Left lung (tissue), 14 donors: Measurements from ENCODE around the gene COX7B. TPM values are rescaled to one million over a fixed set of nuclear protein-coding genes. Genes with fewer than 3 reads are reported as not detected.
"Not testable (repeated sequence)": the region's sequence is repeated elsewhere in the genome, so short reads cannot be mapped to it uniquely, and the experiment has no call there.

Experiments used
- ATAC-seq: fragments of 200-7000 bp; cut with Tn5 transposase; one replicate; pipeline ENCODE4 v1.9.1; 2020; ENCODE audit warnings: moderate library complexity
- DNase-seq, 4 donors: peaks; one replicate each; pipeline ENCODE4 v3.0.0-alpha.2; 2013 to 2020
- H3K27ac ChIP-seq, 2 donors: fragments of 200-600 bp; sonication (generic) in 1 of 2; one replicate each; pipeline versions ENCODE4 v1.5.0 to v1.8.0; 2020 to 2021
- H3K27me3 ChIP-seq, 2 donors: fragments of 200-600 bp; sonication (generic) in 1 of 2; one replicate each; pipeline versions ENCODE4 v1.5.0 to v1.8.0; 2020 to 2021
- H3K36me3 ChIP-seq, 2 donors: fragments of 200-600 bp; sonication (generic) in 1 of 2; one replicate each; pipeline versions ENCODE4 v1.5.0 to v1.8.0; 2020 to 2021
- H3K4me1 ChIP-seq, 2 donors: fragments of 200-600 bp; one replicate each; pipeline ENCODE4 v1.8.0; 2021
- H3K4me3 ChIP-seq, 2 donors: fragments of 200-600 bp; sonication (generic) in 1 of 2; one replicate each; pipeline versions ENCODE4 v1.5.0 to v1.8.0; 2020 to 2021; ENCODE audit warnings: mild to moderate bottlenecking in 1 of 2
- H3K9me3 ChIP-seq, 2 donors: fragments of 200-600 bp; sonication (generic) in 1 of 2; one replicate each; pipeline versions ENCODE4 v1.5.0 to v1.8.0; 2020 to 2021
- CTCF ChIP-seq, 2 donors: fragments of 200-600 bp; sonication (generic) in 1 of 2; IDR thresholded peaks; one replicate each; pipeline versions ENCODE4 v1.5.0 to v1.8.0; 2021; ENCODE audit warnings: antibody characterized with exemption in 2 of 2
- intact Hi-C, 2 donors: fragments of 100-400 bp; cut with DNase I; formaldehyde crosslinking; loops; one replicate each; pipeline versions ENCODE4 v1.11.2 to v1.14.2; 2022
- long read RNA-seq, 12 donors: library from polyadenylated mRNA in 2 of 12; unstranded in 2 of 12; transcript quantifications; one replicate each; pipeline ENCODE4 v2.0.0 and lab custom pipeline, GENCODE V29; 2019 to 2026
- polyA plus RNA-seq, 6 donors: library from polyadenylated mRNA; unstranded; fragments of 120-200 nt; gene quantifications; one replicate each; pipeline ENCODE4 v1.2.1, GENCODE V29; 2013; ENCODE audit not compliant: insufficient read length in 6 of 6
- total RNA-seq, 2 donors: library from RNA; stranded (reverse); fragmentation: NEBNext Ultra II Directional; extraction: Animal tissue kit (Norgen Biotek cat#: 25700); gene quantifications; one replicate each; pipeline ENCODE4 v1.2.1, GENCODE V29; 2021
- donor health status: DM: no; HTN: yes; CAD: no.
- donor health status: DM: no; HTN: no; CAD: no.

The COX7B gene
- total RNA-seq (100 to 1,000 TPM; 192 to 215 TPM), polyA plus RNA-seq (100 to 1,000 TPM; 151 to 192 (median 174) TPM)
- long read RNA-seq, donor 1, transcript COX7B-203 (3 exons, 2,471 nt): major isoform, 189 of 223 reads
- long read RNA-seq, donor 1, partial matches to known transcripts: 12 of 223 reads
- long read RNA-seq, donor 1, other reads (novel, unspliced or antisense): 18 of 223 reads
- long read RNA-seq, donor 2, transcript COX7B-202 (2 exons, 685 nt): minor isoform, 6 of 202 reads
- long read RNA-seq, donor 2, transcript COX7B-203 (3 exons, 2,471 nt): major isoform, 146 of 202 reads
- long read RNA-seq, donor 2, partial matches to known transcripts: 25 of 202 reads
- long read RNA-seq, donor 2, other reads (novel, unspliced or antisense): 22 of 202 reads
- long read RNA-seq, donor 3, transcript COX7B-203 (3 exons, 2,471 nt): major isoform, 149 of 164 reads
- long read RNA-seq, donor 3, partial matches to known transcripts: 6 of 164 reads
- long read RNA-seq, donor 3, other reads (novel, unspliced or antisense): 9 of 164 reads
- long read RNA-seq, donor 4, transcript COX7B-203 (3 exons, 2,471 nt): major isoform, 180 of 196 reads
- long read RNA-seq, donor 4, partial matches to known transcripts: 0 of 196 reads
- long read RNA-seq, donor 4, other reads (novel, unspliced or antisense): 10 of 196 reads
- long read RNA-seq, donor 5, transcript COX7B-203 (3 exons, 2,471 nt): major isoform, 133 of 155 reads
- long read RNA-seq, donor 5, partial matches to known transcripts: 9 of 155 reads
- long read RNA-seq, donor 5, other reads (novel, unspliced or antisense): 10 of 155 reads
- long read RNA-seq, donor 6, transcript COX7B-203 (3 exons, 2,471 nt): major isoform, 218 of 260 reads
- long read RNA-seq, donor 6, partial matches to known transcripts: 22 of 260 reads
- long read RNA-seq, donor 6, other reads (novel, unspliced or antisense): 14 of 260 reads
- long read RNA-seq, donor 7, transcript COX7B-203 (3 exons, 2,471 nt): major isoform, 66 of 77 reads
- long read RNA-seq, donor 7, partial matches to known transcripts: 8 of 77 reads
- long read RNA-seq, donor 7, other reads (novel, unspliced or antisense): 0 of 77 reads
- long read RNA-seq, donor 8, transcript COX7B-203 (3 exons, 2,471 nt): major isoform, 53 of 67 reads
- long read RNA-seq, donor 8, partial matches to known transcripts: 5 of 67 reads
- long read RNA-seq, donor 8, other reads (novel, unspliced or antisense): 6 of 67 reads
- long read RNA-seq, donor 9, partial matches to known transcripts: 0 of 3 reads
- long read RNA-seq, donor 9, other reads (novel, unspliced or antisense): 0 of 3 reads
- long read RNA-seq, donor 10, transcript COX7B-203 (3 exons, 2,471 nt): major isoform, 153 of 158 reads
- long read RNA-seq, donor 10, partial matches to known transcripts: 0 of 158 reads
- long read RNA-seq, donor 10, other reads (novel, unspliced or antisense): 3 of 158 reads
- long read RNA-seq, donor 11, transcript COX7B-203 (3 exons, 2,471 nt): major isoform, 240 of 289 reads
- long read RNA-seq, donor 11, partial matches to known transcripts: 28 of 289 reads
- long read RNA-seq, donor 11, other reads (novel, unspliced or antisense): 18 of 289 reads
- long read RNA-seq, donor 12, transcript COX7B-203 (3 exons, 2,471 nt): major isoform, 78 of 86 reads
- long read RNA-seq, donor 12, partial matches to known transcripts: 8 of 86 reads
- long read RNA-seq, donor 12, other reads (novel, unspliced or antisense): 0 of 86 reads

- Histone ChIP-seq H3K27me3 (no peaks in the 10 kb centered on the region), H3K4me1 (peaks cover 8 to 19% of the 10 kb centered on the region in 2 donors), H3K36me3 (peaks cover 0 to 10% of the 10 kb centered on the region in 2 donors), H3K4me3 (peak within 1 kb of the TSS; percentile 27 to 54), H3K9me3 (no peaks in the 10 kb centered on the region), H3K27ac (peak within 1 kb of the TSS; percentile 73 to 89)
- ATAC-seq (peak; percentile 80), DNase-seq (peak in 3 of 4 donors; percentile 45 to 94 (median 89))
- peak in 1 of 2 donors; percentile 26 for TF ChIP-seq CTCF (IDR thresholded peaks at IDR 0.05)
- intact Hi-C loops: no loop called here
These were observed at the start of gene COX7B for GRCh38 chrX:77899081-77899828. Gene COX7B (plus strand): TSS chrX:77899468. CDS start chrX:77899554, 86 bp downstream.

- H3K4me3 ChIP-seq: no peak overlapping the region
- no peaks in the 10 kb centered on the region for H3K9me3 ChIP-seq
- intact Hi-C loops: no loop called here
These were observed 23.9 kb upstream of the COX7B start for GRCh38 chrX:77875372-77875771.

GRCh38 chrX:77881418-77881817, 17.9 kb upstream of the COX7B start:
- ATAC-seq, H3K4me3 ChIP-seq, H3K27me3 ChIP-seq, H3K4me1 ChIP-seq, H3K36me3 ChIP-seq, DNase-seq, H3K27ac ChIP-seq, intact Hi-C loops, H3K9me3 ChIP-seq: not testable (repeated sequence)

More at GRCh38 chrX:77875372-77875771, 23.9 kb upstream of the COX7B start:
- no peak for DNase-seq
- ATAC-seq: no peak
- Histone ChIP-seq H3K36me3 (peaks cover 0 to 21% of the 10 kb centered on the region in 2 donors), H3K27me3 (no peaks in the 10 kb centered on the region), H3K27ac (no peak overlapping the region), H3K4me1 (no peaks in the 10 kb centered on the region)
- no peak for TF ChIP-seq CTCF (IDR thresholded peaks at IDR 0.05)

- Histone ChIP-seq H3K4me3 (no peak overlapping the region), H3K27ac (no peak overlapping the region), H3K9me3 (no peaks in the 10 kb centered on the region), H3K27me3 (no peaks in the 10 kb centered on the region), H3K36me3 (no peaks in the 10 kb centered on the region), H3K4me1 (peaks cover 8 to 18% of the 10 kb centered on the region in 2 donors)
- ATAC-seq: no peak
- no peak for DNase-seq
- intact Hi-C loops: no loop called here
- no peak for TF ChIP-seq CTCF (IDR thresholded peaks at IDR 0.05)
These were observed 6.4 kb upstream of the COX7B start for GRCh38 chrX:77892887-77893286.
